GM19372 (cell line): ENCODE results near the gene TRAF7.

Experiments
- ATAC-seq: cut with Tn5 transposase; IDR thresholded peaks from one replicate; pipeline ENCODE4 v1.9.1; 2021; ENCODE audit warnings: mild to moderate bottlenecking, low read depth, moderate library complexity; ENCODE audit not compliant: unreplicated experiment

TRAF7 gene

DNA sequence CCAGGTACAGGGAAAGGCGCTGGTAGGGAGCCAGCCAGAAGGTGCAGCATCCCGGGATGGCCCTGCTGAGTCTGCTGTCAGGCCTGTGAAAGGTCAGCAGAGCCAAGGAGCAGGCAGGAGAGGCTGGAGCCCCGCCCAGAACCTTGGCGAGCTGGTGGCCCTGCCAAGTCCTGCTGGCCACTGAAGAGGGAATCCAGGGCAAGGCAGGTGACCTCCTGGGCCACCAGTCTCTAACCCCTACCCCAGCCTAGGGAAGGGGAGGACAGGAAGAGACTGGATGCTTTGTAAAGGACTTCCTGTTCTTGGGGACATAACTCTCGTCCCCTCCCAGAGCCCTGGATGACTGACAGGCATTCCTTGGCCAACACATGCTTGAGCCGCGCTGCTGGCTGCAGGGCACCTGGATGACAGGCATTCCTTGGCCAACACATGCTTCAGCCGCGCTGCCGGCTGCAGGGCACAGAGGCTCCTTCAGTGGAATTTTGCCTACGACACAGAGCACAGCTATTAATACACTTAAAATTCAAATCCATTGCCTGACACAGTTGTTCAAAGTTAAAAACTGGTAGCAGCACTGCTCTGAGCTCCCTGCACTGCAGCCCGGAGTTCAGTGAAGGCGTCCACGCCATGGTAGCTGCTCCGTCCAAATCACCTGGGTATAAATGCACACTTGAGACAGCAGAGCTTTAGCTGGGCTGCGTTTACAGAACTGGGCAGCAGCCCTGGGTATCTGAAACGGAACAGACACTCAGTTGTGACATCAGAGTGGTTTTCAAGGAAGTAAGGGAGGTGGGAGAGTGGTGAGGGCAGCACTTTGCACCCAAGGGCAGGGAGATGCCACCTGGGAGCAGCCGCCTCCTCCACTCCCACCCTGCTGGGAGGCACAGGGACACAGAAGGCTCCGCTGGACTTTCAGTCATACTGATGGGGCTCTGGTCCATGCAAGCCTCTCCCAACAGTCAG is 57.1 kb downstream of the TRAF7 start:
- no peak for ATAC-seq

DNA sequence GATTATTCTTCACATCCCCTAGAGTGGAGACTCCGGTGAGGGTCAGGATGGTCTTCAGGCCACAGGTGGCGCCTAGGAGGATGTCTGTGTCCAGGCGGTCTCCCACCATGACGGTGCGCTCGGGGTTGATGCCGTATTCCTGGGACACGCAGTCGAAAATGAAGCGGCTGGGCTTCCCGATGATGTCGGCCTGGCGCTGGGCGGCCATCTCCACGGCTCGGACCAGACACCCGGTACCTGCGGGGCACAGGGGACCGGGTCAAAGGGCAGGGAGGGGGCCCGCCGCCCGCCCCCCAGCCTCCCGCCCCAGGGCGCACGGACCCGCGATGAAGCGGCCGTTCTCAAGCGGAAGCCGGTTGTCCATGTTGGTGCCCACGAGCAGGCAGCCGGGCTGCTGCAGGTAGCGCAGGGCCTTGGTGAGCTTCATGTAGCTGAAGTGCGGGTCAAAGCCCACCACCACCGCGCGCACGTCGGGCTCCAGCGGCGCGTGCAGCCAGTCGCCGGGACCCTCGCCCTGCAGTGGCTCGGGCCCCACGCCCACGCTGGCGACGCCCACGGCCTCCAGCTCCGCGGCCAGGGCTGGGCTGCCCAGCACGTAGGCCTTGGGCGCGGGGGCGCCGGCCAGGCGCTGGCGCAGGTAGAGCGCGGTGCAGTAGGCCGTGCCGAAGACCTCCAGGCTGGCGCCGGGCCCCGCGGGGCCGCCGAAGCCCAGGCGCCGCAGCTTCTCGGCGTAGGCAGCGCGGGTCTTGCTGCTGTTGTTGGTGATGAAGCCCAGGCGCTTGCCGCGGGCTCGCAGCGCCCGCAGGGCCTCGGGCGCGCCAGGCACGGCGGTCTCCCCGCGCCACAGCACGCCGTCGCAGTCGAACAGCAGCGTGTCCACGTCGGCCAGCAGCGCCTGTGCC is 58.5 kb downstream of the TRAF7 start:
- ATAC-seq, result no peak

DNA sequence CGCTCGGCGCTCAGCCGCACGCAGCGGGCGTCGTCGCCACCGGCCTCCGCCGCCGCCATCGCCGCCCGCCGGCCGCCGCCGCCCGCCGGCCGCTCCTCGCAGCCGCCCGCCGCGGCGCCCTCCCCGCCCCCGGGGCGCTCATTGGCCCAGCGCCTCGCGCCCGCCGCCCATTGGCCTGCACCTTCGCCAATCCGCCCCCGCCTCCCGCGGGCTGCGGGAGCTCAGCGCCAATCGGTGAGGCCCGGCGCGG is 59.1 kb downstream of the TRAF7 start, which contains the start of gene PGP:
TSS of gene PGP (minus strand) at position 122 of the 250 bp plus-strand sequence. CDS start at position 59, 63 bp downstream.
- peak; percentile 87 for ATAC-seq

DNA sequence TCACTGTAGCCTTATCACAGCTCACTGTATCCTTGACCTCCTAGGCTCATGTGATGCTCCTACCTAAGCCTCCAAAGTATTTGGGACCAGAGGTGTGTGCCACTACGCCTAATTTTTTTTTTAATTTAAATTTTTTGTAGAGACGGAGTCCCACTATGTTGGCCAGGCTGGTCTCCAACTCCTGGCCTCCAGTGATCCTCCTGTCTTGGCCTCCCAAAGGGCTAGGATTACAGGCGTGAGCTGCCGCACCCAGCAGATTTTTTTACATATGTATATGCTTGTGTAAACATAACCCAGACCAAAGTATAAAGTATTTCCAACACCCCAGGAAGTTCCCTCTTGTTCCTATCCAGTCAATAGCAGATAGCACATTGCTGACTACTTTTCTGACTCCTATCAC is 60.7 kb downstream of the TRAF7 start:
- no peak for ATAC-seq

DNA sequence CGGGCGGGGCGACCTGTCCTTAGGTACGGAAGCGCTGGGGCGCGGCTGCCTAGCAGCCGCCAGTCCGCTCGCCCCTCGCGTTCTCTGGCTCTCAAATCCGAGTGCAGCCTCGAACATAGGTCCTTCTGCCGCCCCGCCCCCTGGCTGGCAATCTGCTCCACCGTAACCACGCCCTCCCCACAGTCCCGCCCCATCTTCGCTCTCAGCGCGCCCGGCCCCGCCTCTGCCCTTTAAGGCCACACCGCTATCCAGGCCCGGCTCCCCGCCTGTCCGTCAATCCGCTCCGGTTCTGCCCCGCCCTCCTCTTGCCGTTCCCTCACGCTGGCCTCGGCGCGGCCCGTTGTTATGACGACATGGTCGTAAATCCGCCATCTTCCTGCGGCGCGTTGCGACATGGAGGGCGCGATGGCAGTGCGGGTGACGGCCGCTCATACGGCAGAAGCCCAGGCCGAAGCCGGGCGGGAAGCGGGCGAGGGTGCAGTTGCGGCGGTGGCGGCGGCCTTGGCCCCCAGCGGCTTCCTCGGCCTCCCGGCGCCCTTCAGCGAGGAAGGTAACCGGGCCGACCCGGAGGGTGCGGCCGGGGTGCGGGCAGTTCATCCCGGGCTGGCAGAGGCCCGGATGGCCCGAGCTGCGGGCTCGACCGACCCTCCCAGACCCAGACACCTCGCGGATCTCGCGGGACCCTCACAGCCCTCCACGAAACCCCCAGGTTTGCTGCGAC is 67.8 kb downstream of the TRAF7 start, which contains the start of gene E4F1:
TSS of gene E4F1 (plus strand) at position 371 of the 721 bp plus-strand sequence. CDS start at position 394, 23 bp downstream.
- ATAC-seq, result peak; percentile 94

DNA sequence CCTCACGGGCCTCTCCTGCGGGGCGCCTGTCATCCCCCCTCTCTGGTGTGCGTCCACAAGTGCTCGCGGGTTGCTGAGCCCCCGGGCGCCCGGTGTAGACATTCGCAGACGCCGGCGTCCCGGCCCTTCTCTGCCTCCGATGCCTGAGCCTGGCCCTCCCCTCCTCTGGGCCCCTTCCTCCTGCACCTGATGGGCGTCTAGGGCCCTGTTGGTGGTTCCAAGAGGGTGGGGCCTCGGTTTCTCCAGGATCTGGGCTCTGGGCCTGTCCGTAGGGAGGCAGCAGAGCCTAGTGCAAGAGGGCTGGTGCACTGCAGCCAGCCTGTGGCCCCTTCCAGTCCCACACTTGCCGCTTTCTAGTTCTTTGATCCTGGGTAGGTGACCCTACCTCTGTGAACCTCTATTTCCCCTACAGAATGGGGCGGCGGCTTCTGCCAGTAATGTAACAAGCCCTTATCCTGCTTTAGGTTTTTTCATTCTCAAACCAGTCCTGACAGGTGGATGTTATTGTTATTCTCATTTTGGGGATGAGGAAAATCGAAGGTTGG is 68.4 kb downstream of the TRAF7 start:
- peak; percentile 16 for ATAC-seq

DNA sequence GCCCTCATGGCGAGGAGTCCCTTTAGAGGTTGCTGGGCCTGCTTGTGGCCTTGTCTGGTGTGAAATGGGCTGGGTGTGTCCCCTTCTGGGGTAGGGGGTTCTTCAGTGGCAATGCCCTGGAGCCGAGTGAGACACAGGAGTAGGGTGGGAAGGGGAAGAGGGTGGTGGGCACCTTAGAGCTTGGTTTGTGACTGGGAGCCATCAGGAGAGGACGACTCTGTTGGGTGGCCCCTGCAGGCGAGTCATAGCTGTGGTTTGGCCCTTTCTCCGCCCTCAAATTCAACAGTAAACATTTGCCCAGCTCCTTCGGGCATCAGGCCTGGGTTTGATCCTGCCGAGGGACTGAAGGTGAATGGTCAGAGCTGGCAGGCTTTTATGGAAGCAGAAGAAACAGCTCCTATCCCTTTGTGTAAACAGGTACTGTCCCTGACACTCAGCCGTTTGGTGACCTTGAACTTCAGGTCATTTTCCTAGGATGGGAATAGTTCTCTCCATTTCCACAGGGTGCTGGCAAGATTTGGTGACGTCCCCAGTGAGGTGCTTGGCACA is 70.7 kb downstream of the TRAF7 start:
- no peak for ATAC-seq

DNA sequence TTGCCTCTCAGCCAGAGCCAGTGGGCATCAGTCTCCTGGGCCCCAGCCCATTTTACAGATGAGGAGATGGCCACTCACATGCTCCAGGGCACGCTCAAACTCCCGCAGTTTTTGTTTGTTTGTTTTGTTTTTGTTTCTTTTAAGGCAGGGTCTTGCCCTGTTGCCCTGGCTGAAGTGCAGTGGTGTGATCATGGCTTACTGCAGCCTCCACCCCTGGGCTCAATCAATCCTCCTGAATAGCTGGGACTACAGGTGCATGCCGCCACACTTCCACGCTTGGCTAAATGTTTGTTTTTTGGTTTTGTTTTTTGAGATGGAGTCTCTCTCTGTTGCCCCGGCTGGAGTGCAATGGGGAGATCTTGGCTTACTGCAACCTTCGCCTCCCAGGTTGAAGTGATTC is 71.3 kb downstream of the TRAF7 start:
- no peak for ATAC-seq
